ENCODE measurements around the gene EIF5A.
A peak's percentile ranks its signal among the peaks of the same experiment; 100 is the strongest.

The EIF5A gene

DNA sequence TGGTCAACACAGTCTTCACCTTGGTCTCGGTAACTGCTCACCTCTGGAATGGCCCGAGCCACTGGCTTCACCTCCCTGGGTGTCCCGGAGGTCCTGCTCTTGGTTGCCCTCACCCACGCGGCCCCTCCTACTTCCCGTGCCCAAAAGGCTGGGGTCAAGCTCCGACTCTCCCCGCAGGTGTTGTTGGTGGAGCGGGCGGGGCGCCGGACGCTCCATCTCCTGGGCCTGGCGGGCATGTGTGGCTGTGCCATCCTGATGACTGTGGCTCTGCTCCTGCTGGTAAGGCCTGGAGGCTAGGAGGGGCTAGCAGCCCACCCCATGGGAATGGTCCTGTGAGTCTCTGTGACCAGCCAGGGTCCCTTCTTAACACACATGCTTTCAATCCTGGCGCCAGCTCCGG, 22.5 kb upstream of the EIF5A start:
- H3K4me3 ChIP-seq (ENCODE audit: low read depth, low read length): no peak overlapping the region

- H3K4me3 ChIP-seq (ENCODE audit: low read depth, low read length): no peak overlapping the region
These were observed 21.7 kb upstream of the EIF5A start for GRCh38 chr17:7285679-7286078.

- no peak overlapping the region for H3K4me3 ChIP-seq (ENCODE audit: low read depth, low read length)
These were observed 18.0 kb upstream of the EIF5A start for GRCh38 chr17:7289256-7290032.

DNA sequence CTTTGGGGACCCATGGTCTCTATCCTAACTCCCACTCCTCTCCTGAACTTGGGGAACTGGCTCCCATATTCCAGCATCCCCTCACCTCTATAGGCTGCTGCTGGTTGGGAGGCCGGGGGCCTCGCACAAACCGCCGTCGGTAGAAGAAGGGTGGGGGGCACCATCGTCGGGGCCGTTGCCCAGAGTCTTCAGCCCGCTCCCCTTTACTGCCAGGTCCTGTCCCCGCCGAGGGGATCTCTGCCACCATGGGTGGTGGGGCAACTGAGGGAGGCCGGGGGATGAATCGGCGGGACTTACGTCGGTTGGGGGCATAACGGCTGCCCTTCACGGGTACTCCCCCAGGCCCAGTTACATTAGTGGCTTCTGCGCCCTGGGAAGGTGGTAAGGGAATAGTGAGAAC, 17.3 kb upstream of the EIF5A start:
- H3K4me3 ChIP-seq (ENCODE audit: low read depth, low read length): no peak overlapping the region

DNA sequence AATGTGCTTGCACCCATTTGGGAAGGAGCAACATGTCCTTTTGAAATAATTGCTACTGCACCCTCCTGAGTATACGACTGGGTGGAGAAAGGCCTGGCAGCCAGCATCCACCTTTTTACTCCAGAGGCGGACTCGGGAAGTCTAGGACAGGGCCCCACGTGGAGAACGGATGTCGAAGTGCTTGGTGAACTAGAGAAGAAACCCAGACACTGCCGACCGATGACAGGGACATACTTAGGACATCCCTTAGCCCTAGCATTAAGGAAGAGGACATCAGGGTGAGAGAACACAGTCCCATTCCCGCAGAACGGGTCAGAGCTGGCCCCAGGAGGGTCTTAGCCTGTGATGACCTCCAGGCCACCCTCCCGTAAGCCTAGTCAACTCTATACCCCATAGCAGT, 16.7 kb upstream of the EIF5A start:
- H3K4me3 ChIP-seq (ENCODE audit: low read depth, low read length): no peak overlapping the region

GRCh38 chr17:7292194-7292593, 15.2 kb upstream of the EIF5A start:
- H3K4me3 ChIP-seq (ENCODE audit: low read depth, low read length): no peak overlapping the region

DNA sequence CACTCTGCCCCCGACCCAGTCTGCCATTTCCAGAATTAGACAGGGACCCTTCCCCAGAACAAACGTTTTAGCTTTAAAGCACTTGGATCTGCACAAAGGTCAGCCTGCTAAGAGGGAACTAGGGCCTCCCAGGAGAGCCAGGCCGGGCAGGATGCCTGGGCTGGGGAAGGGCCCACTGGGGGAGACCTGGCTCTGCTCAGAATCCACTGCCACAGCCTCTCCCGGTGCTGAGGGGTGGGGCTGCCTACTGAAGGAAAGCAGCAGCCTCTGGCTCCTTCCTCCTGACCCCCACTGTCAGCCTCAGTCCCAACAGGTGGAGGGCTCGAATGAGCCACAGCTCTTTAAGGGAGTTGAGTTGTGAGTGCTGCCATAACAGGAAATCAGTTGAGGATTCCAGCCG, 14.7 kb upstream of the EIF5A start:
- H3K4me3 ChIP-seq (ENCODE audit: low read depth, low read length): no peak overlapping the region

- no peak overlapping the region for H3K4me3 ChIP-seq (ENCODE audit: low read depth, low read length)
These were observed 14.3 kb upstream of the EIF5A start for GRCh38 chr17:7293159-7293558.

- H3K4me3 ChIP-seq (ENCODE audit: low read depth, low read length): peak overlapping the region; percentile 17
These were observed 13.4 kb upstream of the EIF5A start for GRCh38 chr17:7293816-7294613.

GRCh38 chr17:7294614-7295153, 12.7 kb upstream of the EIF5A start, which contains the start of gene YBX2:
YBX2 (minus strand) TSS chr17:7294639; CDS start chr17:7294500, 139 bp downstream.
- peak within 1 kb of the TSS; percentile 29 for H3K4me3 ChIP-seq (ENCODE audit: low read depth, low read length)

GRCh38 chr17:7295230-7296180, 11.9 kb upstream of the EIF5A start:
- H3K4me3 ChIP-seq (ENCODE audit: low read depth, low read length): peak overlapping the region; percentile 29

GRCh38 chr17:7296189-7296861, 11.1 kb upstream of the EIF5A start:
- H3K4me3 ChIP-seq (ENCODE audit: low read depth, low read length): no peak overlapping the region

GRCh38 chr17:7304179-7304578, 3.2 kb upstream of the EIF5A start:
- H3K4me3 ChIP-seq (ENCODE audit: low read depth, low read length): no peak overlapping the region

DNA sequence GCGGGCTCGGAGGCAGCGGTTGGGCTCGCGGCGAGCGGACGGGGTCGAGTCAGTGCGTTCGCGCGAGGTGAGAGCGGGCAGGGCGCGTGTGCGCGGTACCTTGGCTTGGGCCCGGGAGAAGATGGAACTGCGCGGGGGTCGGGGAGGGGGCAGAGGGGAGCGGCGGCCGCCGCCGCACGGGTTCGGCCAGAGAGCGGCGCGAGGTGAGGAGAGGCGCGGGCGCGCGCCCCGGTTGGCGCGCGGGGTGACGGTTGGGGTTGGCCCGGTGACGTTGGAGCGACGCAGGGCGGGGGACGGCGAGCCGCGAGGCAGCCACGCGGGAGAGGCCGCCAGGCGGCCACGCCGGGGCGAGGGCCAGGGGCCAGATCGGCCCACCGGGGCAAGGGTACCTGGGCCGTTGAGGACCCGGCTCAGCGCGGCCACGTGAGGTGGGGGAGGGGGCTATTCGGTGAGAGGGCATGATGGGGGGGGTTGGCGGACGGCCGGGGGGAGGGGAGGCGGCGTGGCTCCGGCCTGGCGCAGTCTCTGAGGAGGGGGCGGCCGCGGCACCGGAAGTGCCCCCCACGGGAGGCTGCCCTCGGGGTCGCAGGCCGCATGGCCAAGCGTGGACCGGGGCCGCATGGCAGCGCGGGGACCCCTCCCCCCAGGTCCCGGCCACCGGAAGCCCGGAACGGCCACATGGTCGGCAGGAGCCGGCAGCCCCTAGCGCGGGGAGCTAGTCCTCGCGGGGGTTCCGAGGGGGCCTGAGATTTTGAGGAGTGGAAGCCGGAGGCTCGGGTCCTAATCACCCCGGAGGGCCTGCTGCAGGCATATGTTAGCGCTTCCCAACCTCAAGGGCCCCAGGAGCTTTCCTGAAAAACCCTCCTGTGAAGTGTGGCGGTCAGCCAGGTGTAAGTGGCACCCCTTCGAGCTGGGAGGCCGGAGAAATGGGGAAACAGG, 527 bp downstream of the EIF5A start:
- H3K4me3 ChIP-seq (ENCODE audit: low read depth, low read length): peak overlapping the region; percentile 97

DNA sequence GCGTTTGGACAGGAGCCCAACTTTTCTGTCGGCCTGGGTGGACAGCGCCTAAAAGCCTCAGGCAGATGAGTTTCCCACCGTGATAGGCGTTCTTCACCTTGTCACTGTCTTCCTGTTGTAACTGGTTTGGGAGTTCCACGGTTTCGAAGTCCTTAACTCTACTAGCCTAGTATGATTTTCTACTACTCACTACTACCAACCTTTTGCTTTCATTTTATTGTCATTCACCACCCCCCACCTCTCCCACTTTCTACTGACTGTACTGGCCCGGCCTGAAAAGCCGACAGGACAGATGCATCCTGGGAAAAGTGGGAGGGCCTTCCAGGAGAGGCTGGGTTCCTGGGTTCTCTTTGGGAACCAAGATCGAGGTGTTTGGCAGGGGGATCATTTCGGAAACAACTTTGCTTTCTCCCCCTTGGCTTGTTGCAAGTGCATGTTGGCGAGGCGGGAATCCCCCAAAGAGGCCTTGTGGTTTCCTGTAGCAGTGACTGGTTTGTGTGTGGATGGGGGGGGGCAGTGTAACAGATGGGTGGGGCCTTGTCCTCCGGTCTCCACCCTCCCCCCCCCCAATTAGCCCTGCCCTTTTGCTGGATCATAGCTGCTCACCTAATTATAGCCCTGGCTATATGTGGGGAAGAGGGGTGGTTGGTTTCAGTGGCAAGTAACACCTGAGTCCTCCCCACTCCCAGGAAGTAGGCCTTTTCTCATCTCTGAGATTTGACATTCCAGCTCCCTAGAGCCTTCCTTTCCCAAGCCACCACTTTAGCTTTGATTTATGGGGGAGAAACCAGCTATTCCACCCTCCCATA, 1.4 kb downstream of the EIF5A start:
- H3K4me3 ChIP-seq (ENCODE audit: low read depth, low read length): peak overlapping the region; percentile 97

DNA sequence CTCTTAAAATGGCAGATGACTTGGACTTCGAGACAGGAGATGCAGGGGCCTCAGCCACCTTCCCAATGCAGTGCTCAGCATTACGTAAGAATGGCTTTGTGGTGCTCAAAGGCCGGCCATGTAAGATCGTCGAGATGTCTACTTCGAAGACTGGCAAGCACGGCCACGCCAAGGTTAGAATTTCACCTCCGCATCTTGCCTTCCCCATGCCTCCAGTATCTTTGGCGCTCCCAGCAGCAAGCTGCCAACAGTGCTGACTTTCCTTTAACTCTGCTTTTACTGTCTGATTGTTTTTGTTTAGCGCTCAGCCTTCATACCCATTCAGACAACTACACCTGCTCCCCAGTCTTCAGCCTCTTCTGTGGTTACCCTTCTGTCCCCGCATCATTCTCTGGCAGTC, 2.2 kb downstream of the EIF5A start:
- peak overlapping the region; percentile 97 for H3K4me3 ChIP-seq (ENCODE audit: low read depth, low read length)

GRCh38 chr17:7311110-7311705, 3.8 kb downstream of the EIF5A start:
- no peak overlapping the region for H3K4me3 ChIP-seq (ENCODE audit: low read depth, low read length)
